ENCODE results near the gene TMEM37.

Gene TMEM37

GRCh38 chr2:119461811-119462210 lies 30.2 kb downstream of the TMEM37 start:
- DNase-seq, result no peak

- DNase-seq, result no peak
Measured at GRCh38 chr2:119462574-119462973, 30.9 kb downstream of the TMEM37 start.

GRCh38 chr2:119463136-119463535 lies 31.5 kb downstream of the TMEM37 start:
- DNase-seq, result no peak

GRCh38 chr2:119463990-119464389 lies 32.3 kb downstream of the TMEM37 start:
- DNase-seq, result no peak

- DNase-seq, result no peak
Measured at GRCh38 chr2:119464981-119465380, 33.3 kb downstream of the TMEM37 start.

- DNase-seq, result no peak
Measured at GRCh38 chr2:119465687-119466086, 34.0 kb downstream of the TMEM37 start.

GRCh38 chr2:119466373-119466772 lies 34.7 kb downstream of the TMEM37 start:
- DNase-seq, result no peak

GRCh38 chr2:119468154-119468955 lies 36.7 kb downstream of the TMEM37 start:
- no peak for DNase-seq

GRCh38 chr2:119469131-119469530 lies 37.5 kb downstream of the TMEM37 start:
- no peak for DNase-seq

GRCh38 chr2:119469661-119470297 lies 38.1 kb downstream of the TMEM37 start:
- no peak for DNase-seq

- DNase-seq, result no peak
Measured at GRCh38 chr2:119472749-119473148, 41.1 kb downstream of the TMEM37 start.

GRCh38 chr2:119473621-119474370 lies 42.1 kb downstream of the TMEM37 start:
- DNase-seq, result no peak

GRCh38 chr2:119474371-119475224 lies 42.9 kb downstream of the TMEM37 start:
- no peak for DNase-seq

- DNase-seq, result no peak
Measured at GRCh38 chr2:119475225-119475856, 43.7 kb downstream of the TMEM37 start.

GRCh38 chr2:119475857-119476244 lies 44.2 kb downstream of the TMEM37 start:
- no peak for DNase-seq

- peak; percentile 69 for DNase-seq
Measured at GRCh38 chr2:119476301-119477112, 44.9 kb downstream of the TMEM37 start.

- no peak for DNase-seq
Measured at GRCh38 chr2:119477113-119477505, 45.5 kb downstream of the TMEM37 start.

- DNase-seq, result no peak
Measured at GRCh38 chr2:119478188-119478977, 46.7 kb downstream of the TMEM37 start.

- no peak for DNase-seq
Measured at GRCh38 chr2:119478978-119479295, 47.3 kb downstream of the TMEM37 start.

GRCh38 chr2:119480184-119480583 lies 48.5 kb downstream of the TMEM37 start:
- DNase-seq, result no peak

- DNase-seq, result no peak
Measured at GRCh38 chr2:119480718-119481142, 49.1 kb downstream of the TMEM37 start.

All from NCI-H2227 treated with DMSO at 0.1 percent for 48 hours (cell line).